ENCODE data around the gene KCNMA1.

DNA sequence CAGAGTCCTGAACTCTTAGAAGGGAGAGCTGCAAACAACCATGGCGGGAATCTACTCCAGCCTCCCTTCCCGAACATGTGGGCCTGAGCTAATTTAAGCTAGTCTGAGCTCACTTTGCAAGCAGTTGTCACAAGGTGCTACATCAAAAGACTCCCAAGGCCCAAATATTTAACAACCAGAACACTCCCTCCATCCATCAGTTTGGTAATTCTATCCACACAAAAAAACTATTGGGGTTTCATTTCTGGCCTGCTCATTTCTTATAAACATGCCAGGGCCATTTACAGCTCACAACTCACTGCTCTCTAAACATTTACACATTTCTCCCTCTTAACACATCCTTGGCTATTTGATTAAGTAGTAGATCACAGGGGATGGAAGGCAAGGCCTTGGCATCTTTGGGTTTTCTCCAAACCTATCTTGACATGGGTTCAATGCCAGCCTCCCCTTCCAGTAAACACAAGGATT is 263.4 kb downstream of the KCNMA1 start:
- TF ChIP-seq POLR2A (IDR thresholded peaks at IDR 0.05) (no peak), POLR2AphosphoS5 (IDR thresholded peaks at IDR 0.05) (no peak)
- TF ChIP-seq, protein P1, sequence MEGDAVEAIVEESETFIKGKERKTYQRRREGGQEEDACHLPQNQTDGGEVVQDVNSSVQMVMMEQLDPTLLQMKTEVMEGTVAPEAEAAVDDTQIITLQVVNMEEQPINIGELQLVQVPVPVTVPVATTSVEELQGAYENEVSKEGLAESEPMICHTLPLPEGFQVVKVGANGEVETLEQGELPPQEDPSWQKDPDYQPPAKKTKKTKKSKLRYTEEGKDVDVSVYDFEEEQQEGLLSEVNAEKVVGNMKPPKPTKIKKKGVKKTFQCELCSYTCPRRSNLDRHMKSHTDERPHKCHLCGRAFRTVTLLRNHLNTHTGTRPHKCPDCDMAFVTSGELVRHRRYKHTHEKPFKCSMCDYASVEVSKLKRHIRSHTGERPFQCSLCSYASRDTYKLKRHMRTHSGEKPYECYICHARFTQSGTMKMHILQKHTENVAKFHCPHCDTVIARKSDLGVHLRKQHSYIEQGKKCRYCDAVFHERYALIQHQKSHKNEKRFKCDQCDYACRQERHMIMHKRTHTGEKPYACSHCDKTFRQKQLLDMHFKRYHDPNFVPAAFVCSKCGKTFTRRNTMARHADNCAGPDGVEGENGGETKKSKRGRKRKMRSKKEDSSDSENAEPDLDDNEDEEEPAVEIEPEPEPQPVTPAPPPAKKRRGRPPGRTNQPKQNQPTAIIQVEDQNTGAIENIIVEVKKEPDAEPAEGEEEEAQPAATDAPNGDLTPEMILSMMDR (IDR thresholded peaks at IDR 0.05) = no peak
